ENCODE measurements around the gene CRB2. TPM values are rescaled to one million over a fixed set of nuclear protein-coding genes. Genes with fewer than 3 reads are reported as not detected.
"Not testable (repeated sequence)": the region's sequence is repeated elsewhere in the genome, so short reads cannot be mapped to it uniquely, and the experiment has no call there.

Gene CRB2
- total RNA-seq, 4 donors from 2014 or later, result 0.11 TPM; not detected in 3

DNA sequence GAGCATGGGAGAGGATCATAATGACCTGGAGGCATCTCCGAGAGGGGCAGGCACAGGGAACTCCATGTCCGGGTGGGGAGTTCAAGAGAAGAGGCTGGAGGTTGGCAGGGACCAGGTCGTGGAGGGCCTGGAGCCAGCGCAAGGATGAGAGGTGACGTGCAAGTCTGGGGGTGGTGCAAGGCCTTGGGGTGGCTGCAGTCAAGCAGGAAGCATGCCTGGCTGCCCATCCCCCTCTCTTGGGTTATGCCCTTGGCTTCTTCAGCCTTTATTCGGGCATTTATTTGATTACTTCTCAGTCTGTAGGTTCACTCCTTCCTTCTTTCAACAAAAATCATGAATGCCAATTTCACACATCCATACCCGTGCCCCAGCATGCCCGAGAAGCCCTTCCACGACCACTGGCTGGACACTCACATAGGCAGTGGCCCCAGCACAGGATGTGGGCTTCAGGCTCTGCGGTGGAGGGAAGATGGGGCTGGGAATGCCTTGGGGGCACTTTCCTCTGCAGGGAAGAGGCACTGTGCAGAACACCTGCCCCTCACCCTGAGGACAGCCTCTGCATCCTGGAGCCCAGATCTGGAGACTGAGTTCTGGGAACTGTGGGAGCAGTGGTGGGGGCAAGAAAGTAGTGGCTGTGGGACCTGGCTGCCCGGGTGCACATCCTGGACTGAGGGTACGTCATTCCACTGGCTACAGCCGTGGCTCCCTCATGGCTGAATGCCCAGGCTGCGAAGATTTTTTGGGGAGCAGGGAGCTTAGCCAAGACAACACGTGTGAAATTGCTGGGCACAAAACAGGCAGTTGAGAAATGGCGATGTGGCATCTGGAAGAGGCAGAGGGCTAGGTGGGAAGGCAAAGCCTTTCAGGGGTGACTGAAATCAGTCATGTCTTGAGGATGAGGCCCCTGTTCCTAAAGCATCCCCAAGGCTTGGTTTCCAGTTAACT, 38.6 kb downstream of the CRB2 start:
- no peak for TF ChIP-seq POLR2A (IDR thresholded peaks at IDR 0.05)
- TF ChIP-seq, protein P1, sequence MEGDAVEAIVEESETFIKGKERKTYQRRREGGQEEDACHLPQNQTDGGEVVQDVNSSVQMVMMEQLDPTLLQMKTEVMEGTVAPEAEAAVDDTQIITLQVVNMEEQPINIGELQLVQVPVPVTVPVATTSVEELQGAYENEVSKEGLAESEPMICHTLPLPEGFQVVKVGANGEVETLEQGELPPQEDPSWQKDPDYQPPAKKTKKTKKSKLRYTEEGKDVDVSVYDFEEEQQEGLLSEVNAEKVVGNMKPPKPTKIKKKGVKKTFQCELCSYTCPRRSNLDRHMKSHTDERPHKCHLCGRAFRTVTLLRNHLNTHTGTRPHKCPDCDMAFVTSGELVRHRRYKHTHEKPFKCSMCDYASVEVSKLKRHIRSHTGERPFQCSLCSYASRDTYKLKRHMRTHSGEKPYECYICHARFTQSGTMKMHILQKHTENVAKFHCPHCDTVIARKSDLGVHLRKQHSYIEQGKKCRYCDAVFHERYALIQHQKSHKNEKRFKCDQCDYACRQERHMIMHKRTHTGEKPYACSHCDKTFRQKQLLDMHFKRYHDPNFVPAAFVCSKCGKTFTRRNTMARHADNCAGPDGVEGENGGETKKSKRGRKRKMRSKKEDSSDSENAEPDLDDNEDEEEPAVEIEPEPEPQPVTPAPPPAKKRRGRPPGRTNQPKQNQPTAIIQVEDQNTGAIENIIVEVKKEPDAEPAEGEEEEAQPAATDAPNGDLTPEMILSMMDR (IDR thresholded peaks at IDR 0.05), result no peak
- no peak overlapping the region for H3K4me3 ChIP-seq (replicated peaks in 1 of 3)
- intact Hi-C loops (cut with DNase I), result no loop called here
- no peaks in the 10 kb centered on the region for H3K27me3 ChIP-seq
- no peaks in the 10 kb centered on the region for H3K36me3 ChIP-seq
- peak overlapping the region; percentile 76 to 97 (median 85) for H3K27ac ChIP-seq
- peaks cover 24 to 45% of the 10 kb centered on the region in 2 donors for H3K4me1 ChIP-seq
- peak; percentile 61 to 67 for DNase-seq
- H3K9me3 ChIP-seq, result no peaks in the 10 kb centered on the region
- 47 to 52% methylated on average over 16 of the region's 16 CpGs for WGBS, 2 donors

DNA sequence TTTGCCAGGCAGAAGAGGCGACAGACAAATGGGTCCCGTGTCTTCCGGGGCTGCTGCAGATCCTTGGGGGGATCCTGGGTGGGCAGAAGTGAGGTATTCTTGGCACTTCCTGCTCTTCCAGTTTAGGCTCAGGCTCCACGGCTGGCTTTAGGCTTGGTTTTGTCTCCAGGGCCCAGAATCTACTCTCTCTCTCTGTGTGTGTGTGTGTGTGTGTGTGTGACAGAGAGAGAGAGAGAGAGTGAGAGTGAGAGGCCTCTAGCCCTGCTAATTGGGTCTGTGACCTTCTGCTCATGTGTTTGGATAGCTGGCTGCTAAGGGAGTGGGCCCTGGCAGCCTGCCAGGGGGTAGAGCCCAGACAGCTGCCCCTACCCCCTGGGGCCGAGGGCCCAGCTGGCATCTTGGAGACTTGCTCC, 39.3 kb downstream of the CRB2 start:
- Histone ChIP-seq H3K4me1 (peaks cover 24 to 40% of the 10 kb centered on the region in 2 donors), H3K4me3 (replicated peaks in 1 of 3) (no peak overlapping the region), H3K27ac (peak overlapping the region; percentile 76 to 97 (median 85)), H3K36me3 (no peaks in the 10 kb centered on the region), H3K27me3 (no peaks in the 10 kb centered on the region), H3K9me3 (no peaks in the 10 kb centered on the region)
- no peak for DNase-seq
- 19 to 40% methylated on average over 4 of the region's 5 CpGs for WGBS, 2 donors
- intact Hi-C loops (cut with DNase I), result no loop called here
- no peak for TF ChIP-seq POLR2A (IDR thresholded peaks at IDR 0.05)

DNA sequence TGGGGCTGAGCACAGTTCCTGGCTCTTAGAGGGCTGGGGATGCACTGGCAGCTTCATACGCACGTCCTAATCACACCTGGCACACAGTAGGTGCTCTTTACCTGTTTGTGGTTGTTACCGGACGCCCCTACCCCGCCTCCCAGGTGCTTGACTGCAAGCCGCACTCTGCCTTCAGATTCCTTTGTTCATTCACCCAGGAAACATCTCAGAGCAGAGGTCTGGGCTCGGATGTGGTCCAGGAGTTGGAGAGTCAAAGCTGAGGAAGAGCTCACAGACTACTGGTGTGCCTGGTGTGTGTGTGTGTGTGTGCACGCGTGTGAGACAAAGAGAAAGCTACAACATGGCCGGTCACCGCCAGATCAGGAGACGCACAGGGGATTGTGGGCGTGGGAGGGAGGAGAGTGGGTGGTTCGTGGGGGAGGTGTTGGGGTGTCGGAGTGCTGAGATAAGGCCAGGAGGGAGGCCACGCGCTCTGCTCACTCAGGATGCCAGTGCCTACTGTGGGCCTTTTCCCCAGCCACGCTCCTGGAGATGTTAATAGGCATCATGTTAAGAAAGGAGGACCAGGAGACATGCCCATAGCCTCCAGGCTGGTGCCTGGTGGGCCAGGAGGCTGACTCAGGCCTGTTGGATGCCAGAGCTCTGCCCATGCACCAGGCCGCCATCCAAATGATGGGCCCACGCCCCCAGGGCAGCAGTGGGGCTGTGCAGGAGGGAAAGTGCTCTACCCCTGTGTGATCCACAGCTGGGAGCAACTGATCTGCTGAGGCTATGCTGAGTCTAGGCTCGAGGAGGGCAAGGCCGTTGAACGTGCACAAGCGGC, 39.9 kb downstream of the CRB2 start:
- TF ChIP-seq, protein P1 (IDR thresholded peaks at IDR 0.05), result no peak
- no peak for TF ChIP-seq POLR2A (IDR thresholded peaks at IDR 0.05)
- WGBS, 2 donors, result 52 to 63% methylated on average over 23 to 24 of the region's 24 CpGs
- intact Hi-C loops (cut with DNase I), result no loop called here

DNA sequence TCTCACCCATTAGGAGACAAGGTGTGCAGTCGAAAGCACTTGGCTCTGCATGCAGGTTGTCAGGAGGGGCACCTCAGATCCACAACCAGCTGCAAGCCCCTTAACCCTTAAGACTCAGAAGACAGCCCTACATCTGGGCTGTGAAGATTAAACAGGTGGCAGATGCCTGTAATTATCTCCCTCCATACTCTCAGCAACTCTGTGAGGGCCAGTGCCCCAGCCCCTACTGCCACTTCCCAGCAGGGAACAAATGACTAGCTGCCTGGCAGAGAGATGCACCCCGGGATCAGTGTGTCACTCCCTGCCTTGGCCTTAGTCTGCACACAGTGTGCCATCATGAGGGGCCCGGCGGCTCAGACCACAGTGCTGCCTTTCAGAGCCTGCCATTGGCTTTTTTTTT, 42.0 kb downstream of the CRB2 start:
- no peaks in the 10 kb centered on the region for H3K27me3 ChIP-seq
- H3K36me3 ChIP-seq, result no peaks in the 10 kb centered on the region
- no peaks in the 10 kb centered on the region for H3K9me3 ChIP-seq
- 83 to 86% methylated on average over 4 of the region's 4 CpGs for WGBS, 2 donors
- no peak for TF ChIP-seq POLR2A (IDR thresholded peaks at IDR 0.05)
- no peak overlapping the region for H3K27ac ChIP-seq
- no peak overlapping the region for H3K4me3 ChIP-seq (replicated peaks in 1 of 3)
- intact Hi-C loops (cut with DNase I), result no loop called here
- no peak for DNase-seq
- peaks cover 17 to 31% of the 10 kb centered on the region in 2 donors for H3K4me1 ChIP-seq

More for the DNA sequence above, 39.9 kb downstream of the CRB2 start:
- Histone ChIP-seq H3K27ac (peak overlapping the region; percentile 76 to 97 (median 85)), H3K4me3 (replicated peaks in 1 of 3) (no peak overlapping the region), H3K36me3 (no peaks in the 10 kb centered on the region), H3K9me3 (no peaks in the 10 kb centered on the region), H3K4me1 (peaks cover 21 to 34% of the 10 kb centered on the region in 2 donors), H3K27me3 (no peaks in the 10 kb centered on the region)
- DNase-seq, result peak; percentile 94 to 96

DNA sequence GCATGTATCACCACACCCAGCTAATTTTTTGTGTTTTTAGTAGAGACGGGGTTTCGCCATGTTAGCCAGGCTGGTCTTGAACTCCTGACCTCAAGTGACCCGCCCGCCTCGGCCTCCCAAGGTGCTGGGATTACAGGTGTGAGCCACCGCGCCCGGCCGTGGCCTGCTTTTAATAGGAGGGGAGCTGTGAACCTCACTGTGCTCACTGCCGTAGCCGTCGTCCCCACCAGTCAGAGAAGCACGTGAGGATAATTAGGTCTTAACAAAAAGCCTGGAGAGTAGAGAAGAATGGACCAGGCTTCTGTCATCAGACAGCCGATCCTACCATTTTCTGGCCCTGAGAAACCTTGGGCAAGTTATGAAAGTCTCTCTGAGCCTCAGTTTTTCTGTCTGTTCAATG, 42.9 kb downstream of the CRB2 start:
- 91 to 93% methylated on average over 14 of the region's 14 CpGs for WGBS, 2 donors

DNA sequence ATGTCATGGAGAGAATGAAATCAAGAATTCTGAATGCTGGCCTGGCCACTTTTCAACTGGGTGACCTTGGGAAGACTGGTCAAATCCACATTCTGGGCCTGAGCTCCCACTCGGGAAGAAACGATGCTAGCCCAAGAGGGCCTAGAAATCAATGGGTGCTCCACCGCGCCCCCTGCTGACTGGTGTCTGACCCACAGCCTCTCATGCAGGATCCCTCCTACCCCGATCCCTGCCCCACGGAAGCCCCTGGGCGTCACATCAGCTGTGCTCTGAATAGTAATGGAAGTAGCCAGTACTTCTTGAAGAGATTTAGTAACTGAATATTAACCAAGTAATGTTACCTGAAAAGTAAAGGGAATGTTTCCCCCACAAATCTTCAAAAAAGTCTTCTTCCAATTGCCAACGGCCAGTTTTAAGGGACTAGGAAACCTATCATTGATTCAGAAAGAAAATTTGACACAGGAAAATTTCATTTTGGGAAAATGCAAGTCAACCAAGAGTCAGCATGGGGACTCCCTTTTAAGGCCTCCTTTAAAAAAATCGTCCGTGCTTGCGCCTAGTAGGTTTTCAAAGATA, 43.9 kb downstream of the CRB2 start:
- 79 to 80% methylated on average over 11 of the region's 11 CpGs for WGBS, 2 donors
- Histone ChIP-seq H3K27ac (no peak overlapping the region), H3K27me3 (no peaks in the 10 kb centered on the region), H3K4me3 (replicated peaks in 1 of 3) (no peak overlapping the region), H3K9me3 (no peaks in the 10 kb centered on the region), H3K36me3 (no peaks in the 10 kb centered on the region), H3K4me1 (peaks cover 7 to 14% of the 10 kb centered on the region in 2 donors)
- intact Hi-C loops (cut with DNase I), result no loop called here
- TF ChIP-seq, protein P1 (IDR thresholded peaks at IDR 0.05), result peak in 3 of 6 experiments; percentile 19 to 41 (median 21)
- TF ChIP-seq POLR2A (IDR thresholded peaks at IDR 0.05), result no peak
- DNase-seq, result peak in 1 of 2 donors; percentile 35

More for the DNA sequence above, 42.9 kb downstream of the CRB2 start:
- H3K27me3 ChIP-seq; H3K9me3 ChIP-seq; H3K4me3 ChIP-seq (replicated peaks in 1 of 3); intact Hi-C loops (cut with DNase I); DNase-seq; H3K27ac ChIP-seq; H3K36me3 ChIP-seq: not testable (repeated sequence)
- H3K4me1 ChIP-seq, result peaks cover 17 to 24% of the 10 kb centered on the region in 2 donors
